Adipose tissue (tissue), 3 donors: Measurements from ENCODE around the gene CNTNAP2. TPM values are rescaled to one million over a fixed set of nuclear protein-coding genes. Genes with fewer than 3 reads are reported as not detected.

ENCODE experiments used
- H3K27ac ChIP-seq: one replicate; pipeline ENCODE4 v1.5.1; 2013; ENCODE audit warnings: low read depth, low read length
- WGBS, 3 donors: extraction: QIAGEN DNeasy Blood & Tissue Kit; methylation state at CpG; one replicate each; pipeline ENCODE4 v1.1.7; 2013; 5-methylcytosine and 5-hydroxymethylcytosine counted together
- polyA plus RNA-seq, 3 donors: library from polyadenylated mRNA; stranded (reverse); fragments of 200-250 nt; gene quantifications; one replicate each; pipeline ENCODE4 v1.2.3, GENCODE V29; 2013
- donor health status: healthy with polysubstance abuse.
- donor health status: Bipolar disorder and iron deficiency.
- donor health status: healthy.

CNTNAP2 gene
- polyA plus RNA-seq, 3 donors, result under 0.01 to 0.03 (median 0.01) TPM

- 82 to 94% (median 82%) methylated on average over 1 of the region's 1 CpG for WGBS, 3 donors
- H3K27ac ChIP-seq, result no peak overlapping the region
Observed at GRCh38 chr7:146698995-146699610, 582.5 kb downstream of the CNTNAP2 start.

GRCh38 chr7:146700015-146700560 is 583.5 kb downstream of the CNTNAP2 start:
- H3K27ac ChIP-seq, result no peak overlapping the region
- 81 to 100% (median 90%) methylated on average over 1 of the region's 1 CpG for WGBS, 3 donors

GRCh38 chr7:146701166-146701565 is 584.6 kb downstream of the CNTNAP2 start:
- WGBS, 3 donors, result 26 to 69% (median 62%) methylated on average over 3 of the region's 3 CpGs

GRCh38 chr7:146702898-146703297 is 586.3 kb downstream of the CNTNAP2 start:
- H3K27ac ChIP-seq, result no peak overlapping the region
- 65 to 82% (median 70%) methylated on average over 1 of the region's 1 CpG for WGBS, 3 donors

More at GRCh38 chr7:146701166-146701565, 584.6 kb downstream of the CNTNAP2 start:
- no peak overlapping the region for H3K27ac ChIP-seq

- 56 to 64% (median 62%) methylated on average over 4 of the region's 4 CpGs for WGBS, 3 donors
- H3K27ac ChIP-seq, result no peak overlapping the region
Observed at GRCh38 chr7:146709451-146710027, 592.9 kb downstream of the CNTNAP2 start.

GRCh38 chr7:146713205-146713604 is 596.6 kb downstream of the CNTNAP2 start:
- WGBS, 3 donors, result 52 to 91% (median 85%) methylated on average over 1 of the region's 1 CpG
- no peak overlapping the region for H3K27ac ChIP-seq

- H3K27ac ChIP-seq, result no peak overlapping the region
- WGBS, 3 donors, result 88 to 98% (median 93%) methylated on average over 3 of the region's 3 CpGs
Observed at GRCh38 chr7:146713934-146714333, 597.3 kb downstream of the CNTNAP2 start.

- WGBS, 3 donors, result 53 to 61% (median 57%) methylated on average over 2 of the region's 2 CpGs
- no peak overlapping the region for H3K27ac ChIP-seq
Observed at GRCh38 chr7:146720195-146720594, 603.6 kb downstream of the CNTNAP2 start.

- 71 to 85% (median 76%) methylated on average over 1 of the region's 1 CpG for WGBS, 3 donors
- H3K27ac ChIP-seq, result no peak overlapping the region
Observed at GRCh38 chr7:146722986-146723385, 606.4 kb downstream of the CNTNAP2 start.

GRCh38 chr7:146725520-146725919 is 608.9 kb downstream of the CNTNAP2 start:
- 71 to 87% (median 78%) methylated on average over 3 of the region's 3 CpGs for WGBS, 3 donors
- H3K27ac ChIP-seq, result no peak overlapping the region

- 91 to 94% (median 92%) methylated on average over 5 of the region's 5 CpGs for WGBS, 3 donors
- no peak overlapping the region for H3K27ac ChIP-seq
Observed at GRCh38 chr7:146728141-146728540, 611.5 kb downstream of the CNTNAP2 start.

GRCh38 chr7:146728611-146729010 is 612.0 kb downstream of the CNTNAP2 start:
- WGBS, 3 donors, result 65 to 73% (median 71%) methylated on average over 4 of the region's 4 CpGs
- H3K27ac ChIP-seq, result no peak overlapping the region

GRCh38 chr7:146731185-146731584 is 614.6 kb downstream of the CNTNAP2 start:
- WGBS, 3 donors, result 79 to 92% (median 85%) methylated on average over 4 of the region's 4 CpGs
- no peak overlapping the region for H3K27ac ChIP-seq

GRCh38 chr7:146735992-146736391 is 619.4 kb downstream of the CNTNAP2 start:
- no peak overlapping the region for H3K27ac ChIP-seq
- 59 to 78% (median 69%) methylated on average over 2 of the region's 2 CpGs for WGBS, 3 donors

- WGBS, 3 donors, result 60 to 84% (median 80%) methylated on average over 5 of the region's 5 CpGs
- no peak overlapping the region for H3K27ac ChIP-seq
Observed at GRCh38 chr7:146736446-146737190, 620.0 kb downstream of the CNTNAP2 start.

GRCh38 chr7:146740039-146740438 is 623.4 kb downstream of the CNTNAP2 start:
- no peak overlapping the region for H3K27ac ChIP-seq
- WGBS, 3 donors, result 93 to 95% (median 94%) methylated on average over 1 of the region's 1 CpG

GRCh38 chr7:146741911-146742310 is 625.3 kb downstream of the CNTNAP2 start:
- H3K27ac ChIP-seq, result no peak overlapping the region

- WGBS, 3 donors, result 53 to 69% (median 64%) methylated on average over 1 of the region's 1 CpG
- no peak overlapping the region for H3K27ac ChIP-seq
Observed at GRCh38 chr7:146754385-146754784, 637.8 kb downstream of the CNTNAP2 start.

- 74 to 83% (median 79%) methylated on average over 2 of the region's 2 CpGs for WGBS, 3 donors
- H3K27ac ChIP-seq, result no peak overlapping the region
Observed at GRCh38 chr7:146755585-146755984, 639.0 kb downstream of the CNTNAP2 start.
